Activated CD4-positive, alpha-beta T cell treated with anti-CD3 and anti-CD28 coated beads, Interleukin-2, amount 10 ng/mL, durations not matched to agents 24 days and 14 days (primary cell): ENCODE results near the gene IFT74. TPM values are rescaled to one million over a fixed set of nuclear protein-coding genes. Genes with fewer than 3 reads are reported as not detected.

Experiments
- DNase-seq: peaks from one replicate; pipeline ENCODE4 v3.0.0; 2022
- H3K27ac Mint-ChIP-seq: one replicate; pipeline ENCODE4 v1.8.0; 2022; ENCODE audit warnings: mild to moderate bottlenecking, mixed read lengths
- H3K27me3 Mint-ChIP-seq: one replicate; pipeline ENCODE4 v1.8.0; 2022; ENCODE audit warnings: mixed read lengths
- H3K36me3 Mint-ChIP-seq: one replicate; pipeline ENCODE4 v1.8.0; 2022; ENCODE audit warnings: low read depth, mild to moderate bottlenecking, mixed read lengths
- H3K4me1 Mint-ChIP-seq: one replicate; pipeline ENCODE4 v1.8.0; 2021; ENCODE audit warnings: mixed read lengths
- H3K4me3 Mint-ChIP-seq: one replicate; pipeline ENCODE4 v1.8.0; 2022; ENCODE audit warnings: mild to moderate bottlenecking, moderate library complexity, mixed read lengths
- H3K9me3 Mint-ChIP-seq: one replicate; pipeline ENCODE4 v1.8.0; 2021; ENCODE audit warnings: mixed read lengths
- intact Hi-C: fragments of 100-400 bp; cut with micrococcal nuclease; formaldehyde crosslinking; loops from one replicate; pipeline ENCODE4 v1.15.1; 2023
- total RNA-seq: library from RNA; stranded (reverse); gene quantifications from 2 replicates; pipeline ENCODE4 v1.2.3, GENCODE V29; 2022

IFT74 gene
- total RNA-seq, 1 donor from 2014 or later = 9.7 TPM

DNA sequence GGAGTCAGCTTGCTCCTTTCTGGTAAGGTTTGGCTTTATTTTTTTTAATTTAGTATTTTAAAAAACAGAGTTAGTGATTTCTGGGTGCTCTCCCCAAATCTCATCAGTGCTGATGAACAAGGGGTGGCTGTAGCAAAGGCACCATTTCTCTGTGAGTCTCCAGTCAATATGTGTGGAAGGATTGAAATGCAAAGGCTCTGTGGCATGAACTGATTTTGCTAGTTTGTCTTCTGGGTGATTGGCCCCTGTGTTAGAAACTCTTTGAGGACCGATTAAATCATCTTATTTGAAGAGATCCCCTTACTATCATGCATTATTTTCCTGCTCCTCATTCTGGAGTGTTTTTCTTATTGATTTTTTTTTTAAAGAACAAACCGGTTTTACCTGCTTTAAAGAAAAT, 153.4 kb downstream of the IFT74 start:
- no peak for DNase-seq
- no peak overlapping the region for H3K4me3 Mint-ChIP-seq
- no peaks in the 10 kb centered on the region for H3K36me3 Mint-ChIP-seq
- H3K27me3 Mint-ChIP-seq = peaks cover 3% of the 10 kb centered on the region
- no peak overlapping the region for H3K27ac Mint-ChIP-seq
- intact Hi-C loops = no loop called here
- H3K9me3 Mint-ChIP-seq = no peaks in the 10 kb centered on the region
- no peaks in the 10 kb centered on the region for H3K4me1 Mint-ChIP-seq

DNA sequence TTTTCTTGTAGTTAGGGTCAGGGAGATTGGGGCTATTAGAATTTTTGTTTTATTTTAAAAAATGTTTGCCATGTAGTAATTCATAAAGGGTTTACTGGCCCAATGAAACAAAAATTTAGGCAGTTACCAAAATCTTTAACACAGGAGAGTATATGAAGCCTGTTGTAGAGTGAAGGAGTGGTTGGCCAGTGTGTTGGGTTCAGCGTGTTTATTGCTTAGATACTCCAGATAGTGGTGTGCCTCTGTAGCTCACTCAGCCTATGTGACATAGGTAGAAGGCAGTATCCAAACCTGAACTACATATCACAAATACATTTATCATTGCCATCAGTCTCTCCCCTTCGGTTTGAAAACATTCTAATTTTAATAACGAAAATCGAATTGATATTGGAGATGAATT, 154.0 kb downstream of the IFT74 start:
- Mint-ChIP-seq H3K36me3 (no peaks in the 10 kb centered on the region), H3K4me3 (no peak overlapping the region), H3K4me1 (no peaks in the 10 kb centered on the region), H3K27ac (no peak overlapping the region), H3K27me3 (peaks cover 3% of the 10 kb centered on the region), H3K9me3 (no peaks in the 10 kb centered on the region)
- intact Hi-C loops = no loop called here
- no peak for DNase-seq

DNA sequence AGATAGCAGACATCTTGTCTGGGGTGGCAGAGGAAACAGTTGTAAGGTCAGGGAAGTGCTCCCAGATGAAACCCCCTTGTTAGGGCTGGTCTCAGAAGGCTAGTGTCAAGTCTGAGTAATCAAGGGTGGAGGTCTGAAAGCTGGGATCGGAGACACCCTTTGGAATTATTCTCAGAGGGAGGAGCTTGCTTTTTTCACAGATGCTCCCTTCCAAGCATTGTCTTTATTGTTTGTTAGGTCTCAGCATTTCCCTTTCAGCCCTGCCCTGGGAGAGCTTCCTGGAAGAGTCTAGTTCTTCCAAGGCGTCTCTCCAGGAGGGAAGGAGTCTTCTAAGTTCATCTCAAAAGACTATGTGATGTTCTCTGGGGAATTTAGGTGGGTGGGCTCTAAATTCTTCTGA, 156.0 kb downstream of the IFT74 start:
- no peak for DNase-seq
- Mint-ChIP-seq H3K36me3 (no peaks in the 10 kb centered on the region), H3K27me3 (peaks cover 2% of the 10 kb centered on the region), H3K9me3 (no peaks in the 10 kb centered on the region), H3K27ac (no peak overlapping the region), H3K4me3 (no peak overlapping the region), H3K4me1 (no peaks in the 10 kb centered on the region)
- intact Hi-C loops = no loop called here

Other genes with a start within 250 kb of the IFT74 start
- gene CAAP1, start 63.6 kb upstream of the IFT74 start, total RNA-seq = 19.9 and 23.1 TPM in 2 replicates
- 45.7 and 47.0 TPM in 2 replicates for gene PLAA, start 9.2 kb upstream of the IFT74 start, total RNA-seq
- not detected in 2 replicates for gene LRRC19, start 49.3 kb downstream of the IFT74 start, total RNA-seq
- gene TEK, start 152.8 kb downstream of the IFT74 start, total RNA-seq = not detected in 2 replicates